Colon (tissue), 2 donors: ENCODE results near the gene RAB41.
"Not testable (repeated sequence)": the region's sequence is repeated elsewhere in the genome, so short reads cannot be mapped to it uniquely, and the experiment has no call there.

Experiments used
- FAIRE-seq: peaks from 2 replicates; lab custom pipeline; 2012; peaks lifted over from hg19 to GRCh38; lab: Jason Lieb, UNC
- donor health status: control.
- donor health status: control.

The RAB41 gene

DNA sequence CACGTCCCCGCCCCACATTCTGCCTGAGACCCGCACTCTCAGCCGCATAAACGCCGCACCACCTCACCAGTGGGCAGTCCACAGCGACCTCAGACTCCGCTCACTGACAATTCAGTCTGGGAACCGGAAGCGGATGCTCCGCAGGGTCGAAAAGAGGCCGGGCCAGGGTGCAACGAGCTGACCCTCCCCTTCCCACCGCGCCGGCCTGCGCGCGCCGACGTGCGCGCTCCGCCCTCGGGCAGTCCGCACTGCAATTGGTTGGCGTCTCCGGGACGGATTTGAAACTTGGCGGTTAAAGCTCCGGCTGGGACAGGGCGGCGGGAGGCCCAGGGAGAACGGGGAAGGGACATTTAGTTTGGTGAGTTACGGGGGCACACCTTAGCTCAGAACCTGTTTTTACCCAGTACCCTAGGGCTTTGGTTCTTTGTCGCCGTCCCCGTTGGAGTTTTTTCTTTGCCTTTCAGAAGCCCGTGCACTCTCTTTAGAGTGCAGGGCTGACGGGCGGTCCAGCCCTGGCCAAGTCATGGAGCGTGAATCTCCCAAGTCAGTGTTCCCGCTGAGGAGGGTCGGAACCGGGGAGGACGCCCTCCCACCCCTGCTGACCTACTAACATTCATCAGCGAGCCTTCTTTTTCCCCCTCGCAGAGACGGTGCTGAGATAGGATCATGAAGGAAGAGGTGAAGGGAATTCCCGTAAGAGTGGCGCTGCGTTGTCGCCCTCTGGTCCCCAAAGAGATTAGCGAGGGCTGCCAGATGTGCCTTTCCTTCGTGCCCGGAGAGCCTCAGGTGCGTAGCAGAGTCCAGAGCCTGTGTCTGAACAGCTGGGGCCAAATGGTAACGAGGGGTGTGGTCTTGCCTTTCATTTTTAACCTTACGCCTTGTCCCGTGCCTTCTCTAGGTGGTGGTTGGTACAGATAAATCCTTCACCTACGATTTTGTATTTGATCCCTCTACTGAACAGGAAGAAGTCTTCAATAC is 8.1 kb downstream of the RAB41 start, which contains the start of the genes KIF4A and PDZD11:
Gene KIF4A, plus strand, starts transcription at position 312 of the 978 bp plus-strand sequence. Its CDS starts 355 bp downstream, at position 667.
Gene PDZD11, minus strand, starts transcription at position 135 of the 978 bp plus-strand sequence. CDS start 586 bp downstream, outside the sequence.
- no peak for FAIRE-seq

GRCh38 chrX:70292788-70293187 is 10.8 kb downstream of the RAB41 start:
- FAIRE-seq = no peak

GRCh38 chrX:70293621-70294020 is 11.6 kb downstream of the RAB41 start:
- FAIRE-seq = peak; percentile 92

- no peak for FAIRE-seq
Observed at GRCh38 chrX:70301716-70302115, 19.7 kb downstream of the RAB41 start.

GRCh38 chrX:70313503-70313902 is 31.5 kb downstream of the RAB41 start:
- no peak for FAIRE-seq

GRCh38 chrX:70322784-70323183 is 40.8 kb downstream of the RAB41 start:
- FAIRE-seq = no peak

- FAIRE-seq = not testable (repeated sequence)
Observed at GRCh38 chrX:70323628-70324027, 41.7 kb downstream of the RAB41 start.

DNA sequence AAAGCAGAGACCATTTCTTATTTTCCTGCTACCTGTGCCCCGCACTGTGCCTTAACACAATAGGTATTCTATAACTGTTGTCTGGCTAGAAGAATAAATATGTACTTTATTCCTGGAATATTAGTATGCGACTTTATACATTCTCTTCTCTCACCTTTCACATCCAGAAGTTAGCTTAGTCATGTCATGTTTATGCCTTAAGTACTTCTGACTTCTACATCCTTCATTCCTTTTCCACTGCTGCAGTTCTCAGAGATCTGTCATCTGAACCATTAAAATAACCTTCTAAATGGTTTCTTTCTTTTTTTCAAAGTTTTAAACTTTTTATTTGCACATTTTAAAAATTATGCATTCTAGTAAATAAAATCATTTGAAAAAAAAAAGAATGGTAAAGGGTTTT is 42.4 kb downstream of the RAB41 start:
- FAIRE-seq = peak; percentile 38

DNA sequence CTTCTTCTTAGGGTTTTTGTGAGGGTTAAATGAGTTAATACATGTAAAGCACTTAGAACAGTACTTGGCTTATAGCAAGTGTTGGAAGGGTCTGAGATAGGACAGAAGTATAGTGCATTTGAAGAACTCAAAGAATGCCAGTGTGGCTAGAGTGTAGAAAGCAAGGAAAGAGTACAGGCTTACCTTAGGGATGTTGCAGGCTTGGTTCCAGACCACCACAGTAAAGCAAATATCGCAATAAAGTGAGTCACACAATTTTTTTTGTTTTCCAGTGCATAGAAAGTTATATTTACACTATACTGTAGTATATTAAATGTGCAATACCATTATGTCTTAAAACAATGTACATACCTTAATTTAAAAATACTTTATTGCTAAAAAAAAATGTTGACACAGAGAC is 49.2 kb downstream of the RAB41 start:
- no peak for FAIRE-seq

DNA sequence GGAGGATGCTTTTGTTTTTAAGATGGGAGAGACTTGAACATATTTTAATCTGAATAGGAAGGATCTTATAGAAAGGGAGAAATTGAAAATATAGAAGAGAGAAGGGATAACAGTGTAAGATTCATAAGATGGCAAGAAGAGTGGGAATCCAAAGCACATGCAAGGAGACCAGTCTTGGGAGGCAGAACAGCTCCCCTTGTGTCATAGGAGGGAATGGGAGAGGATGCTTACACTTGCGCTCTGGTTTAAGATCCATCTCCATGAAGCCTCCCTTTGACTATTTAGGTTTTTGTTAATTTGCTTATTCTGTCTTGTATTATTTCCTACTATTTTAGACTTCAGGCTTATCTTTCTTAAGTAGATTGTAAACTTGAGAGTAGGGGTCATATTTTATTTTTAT is 50.6 kb downstream of the RAB41 start:
- FAIRE-seq = no peak
